Measurements from ENCODE around the gene PRKCA. TPM values are rescaled to one million over a fixed set of nuclear protein-coding genes. Genes with fewer than 3 reads are reported as not detected.

The PRKCA gene
- total RNA-seq, 3 donors from 2014 or later = 5.1 to 10.5 (median 6.6) TPM

DNA sequence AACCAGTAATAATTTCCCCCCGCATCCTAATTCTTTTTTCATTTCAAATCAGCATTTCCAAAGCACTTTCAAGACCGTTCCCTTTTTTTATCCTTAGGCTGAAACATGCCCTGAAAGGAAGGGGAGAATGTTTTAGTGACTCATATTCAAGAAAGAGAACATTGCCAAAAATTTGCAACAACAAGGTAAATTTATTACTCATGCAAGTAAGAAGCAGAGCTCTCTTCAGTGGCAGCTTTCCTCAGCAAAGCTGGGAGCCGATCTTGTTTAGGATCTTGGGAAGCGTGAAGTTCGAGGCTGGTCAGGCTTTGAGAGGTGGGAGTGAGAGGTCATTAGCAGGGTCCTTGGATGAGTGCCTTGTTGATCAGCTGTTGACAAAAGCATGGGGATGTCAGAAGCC is 129.5 kb downstream of the PRKCA start:
- DNase-seq (ENCODE audit: low spot score in 2 of 2) = no peak
- H3K4me1 ChIP-seq = peaks cover 0 to 7% of the 10 kb centered on the region in 2 donors
- no peaks in the 10 kb centered on the region for H3K27me3 ChIP-seq
- H3K36me3 ChIP-seq = no peaks in the 10 kb centered on the region
- peak overlapping the region; percentile 50 to 68 for H3K27ac ChIP-seq
- no peak overlapping the region for H3K4me3 ChIP-seq
- H3K9me3 ChIP-seq = no peaks in the 10 kb centered on the region
- intact Hi-C loops (cut with DNase I; ENCODE audit: low total_unique reads) = no loop called here
- no peak for TF ChIP-seq POLR2AphosphoS5 (IDR thresholded peaks at IDR 0.05)
- no peak for TF ChIP-seq POLR2A (IDR thresholded peaks at IDR 0.05)
- TF ChIP-seq, protein P1, sequence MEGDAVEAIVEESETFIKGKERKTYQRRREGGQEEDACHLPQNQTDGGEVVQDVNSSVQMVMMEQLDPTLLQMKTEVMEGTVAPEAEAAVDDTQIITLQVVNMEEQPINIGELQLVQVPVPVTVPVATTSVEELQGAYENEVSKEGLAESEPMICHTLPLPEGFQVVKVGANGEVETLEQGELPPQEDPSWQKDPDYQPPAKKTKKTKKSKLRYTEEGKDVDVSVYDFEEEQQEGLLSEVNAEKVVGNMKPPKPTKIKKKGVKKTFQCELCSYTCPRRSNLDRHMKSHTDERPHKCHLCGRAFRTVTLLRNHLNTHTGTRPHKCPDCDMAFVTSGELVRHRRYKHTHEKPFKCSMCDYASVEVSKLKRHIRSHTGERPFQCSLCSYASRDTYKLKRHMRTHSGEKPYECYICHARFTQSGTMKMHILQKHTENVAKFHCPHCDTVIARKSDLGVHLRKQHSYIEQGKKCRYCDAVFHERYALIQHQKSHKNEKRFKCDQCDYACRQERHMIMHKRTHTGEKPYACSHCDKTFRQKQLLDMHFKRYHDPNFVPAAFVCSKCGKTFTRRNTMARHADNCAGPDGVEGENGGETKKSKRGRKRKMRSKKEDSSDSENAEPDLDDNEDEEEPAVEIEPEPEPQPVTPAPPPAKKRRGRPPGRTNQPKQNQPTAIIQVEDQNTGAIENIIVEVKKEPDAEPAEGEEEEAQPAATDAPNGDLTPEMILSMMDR (IDR thresholded peaks at IDR 0.05) = no peak

DNA sequence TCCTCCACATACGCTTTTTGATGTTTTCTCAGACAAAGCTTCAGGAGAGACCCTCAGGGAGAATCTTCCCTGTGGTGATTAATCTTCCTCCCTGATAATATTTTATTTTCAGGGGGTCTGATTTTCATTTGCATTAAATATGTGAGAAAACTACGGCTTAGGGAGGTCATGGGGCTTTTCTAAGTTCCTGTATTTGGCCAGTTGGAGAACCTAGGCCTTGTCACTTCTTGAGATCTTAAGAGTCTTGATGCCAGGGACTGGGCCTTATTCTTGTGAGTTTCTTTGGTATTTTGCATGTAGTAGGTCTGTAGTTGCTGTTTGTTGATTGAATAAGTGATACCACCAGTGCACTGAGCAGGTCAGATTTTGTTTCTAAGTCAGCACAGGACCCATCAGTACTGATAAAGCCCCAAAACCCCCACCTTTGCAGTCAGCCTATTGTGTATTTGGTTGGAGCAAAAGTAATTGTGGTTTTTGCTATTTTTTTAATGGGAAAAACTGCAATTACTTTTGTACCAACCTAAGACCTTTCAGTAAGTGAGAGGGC is 130.1 kb downstream of the PRKCA start:
- intact Hi-C loops (cut with DNase I; ENCODE audit: low total_unique reads) = no loop called here
- no peaks in the 10 kb centered on the region for H3K27me3 ChIP-seq
- no peaks in the 10 kb centered on the region for H3K9me3 ChIP-seq
- H3K4me1 ChIP-seq = peaks cover 0 to 7% of the 10 kb centered on the region in 2 donors
- no peak overlapping the region for H3K4me3 ChIP-seq
- TF ChIP-seq POLR2AphosphoS5 (IDR thresholded peaks at IDR 0.05) = no peak
- no peaks in the 10 kb centered on the region for H3K36me3 ChIP-seq
- peak overlapping the region; percentile 50 to 68 for H3K27ac ChIP-seq
- no peak for DNase-seq (ENCODE audit: low spot score in 2 of 2)

DNA sequence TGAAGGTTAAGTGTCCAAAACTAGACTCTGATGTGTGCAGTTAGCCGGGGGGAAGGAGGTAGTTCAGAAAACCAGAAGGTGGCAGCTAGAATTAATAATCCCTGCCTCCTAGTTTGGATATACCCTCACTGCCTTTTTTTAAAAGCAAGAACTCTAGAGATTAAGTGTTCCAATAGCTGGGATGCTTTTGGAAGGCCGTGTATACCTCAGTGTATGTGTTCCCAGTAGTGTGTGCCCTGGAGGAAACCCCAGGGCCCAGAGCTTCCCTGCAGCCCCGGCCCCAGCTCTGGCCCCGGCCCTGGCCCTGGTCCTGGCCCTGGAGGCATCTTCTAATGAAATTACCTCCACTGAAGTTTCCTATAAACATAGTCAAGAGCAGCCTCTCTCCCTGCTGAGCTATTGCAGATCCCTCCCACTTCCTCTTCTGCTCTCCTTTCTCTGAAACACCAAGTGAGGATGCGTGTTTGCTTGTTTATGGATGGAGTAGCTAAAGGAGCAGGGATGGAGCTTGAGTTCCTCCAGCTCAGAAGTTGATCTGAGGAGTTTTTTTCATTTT is 130.7 kb downstream of the PRKCA start:
- Histone ChIP-seq H3K27me3 (no peaks in the 10 kb centered on the region), H3K36me3 (no peaks in the 10 kb centered on the region), H3K4me1 (peaks cover 0 to 7% of the 10 kb centered on the region in 2 donors), H3K27ac (peak overlapping the region; percentile 17 to 27), H3K4me3 (no peak overlapping the region), H3K9me3 (no peaks in the 10 kb centered on the region)
- TF ChIP-seq POLR2A (IDR thresholded peaks at IDR 0.05) = no peak
- no peak for DNase-seq (ENCODE audit: low spot score in 2 of 2)
- intact Hi-C loops (cut with DNase I; ENCODE audit: low total_unique reads) = no loop called here

DNA sequence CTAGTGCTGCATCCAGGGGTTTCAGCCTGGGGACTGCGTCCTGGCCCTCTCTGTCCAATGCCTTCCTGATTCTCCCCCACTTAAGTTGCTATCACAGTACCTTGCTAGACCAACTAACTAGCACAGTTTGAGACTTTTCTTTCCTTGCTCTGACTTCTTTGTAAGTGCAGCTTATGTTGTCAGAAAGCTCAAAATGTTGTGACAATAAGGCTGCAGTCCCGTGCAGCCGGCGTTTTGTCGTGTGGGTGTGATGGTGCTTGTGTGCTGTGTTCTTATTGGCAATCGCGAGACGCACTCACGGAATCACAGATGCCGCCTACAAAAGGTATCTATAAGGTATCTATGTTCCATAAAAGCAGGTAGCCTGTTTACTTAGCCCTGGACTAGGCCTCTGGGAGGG is 132.8 kb downstream of the PRKCA start:
- Histone ChIP-seq H3K9me3 (no peaks in the 10 kb centered on the region), H3K27ac (no peak overlapping the region), H3K4me1 (peaks cover 0 to 7% of the 10 kb centered on the region in 2 donors), H3K36me3 (no peaks in the 10 kb centered on the region), H3K4me3 (no peak overlapping the region), H3K27me3 (no peaks in the 10 kb centered on the region)
- TF ChIP-seq, protein P1 (IDR thresholded peaks at IDR 0.05) = no peak
- TF ChIP-seq POLR2AphosphoS5 (IDR thresholded peaks at IDR 0.05) = no peak
- no peak for TF ChIP-seq POLR2A (IDR thresholded peaks at IDR 0.05)
- intact Hi-C loops (cut with DNase I; ENCODE audit: low total_unique reads) = no loop called here
- DNase-seq (ENCODE audit: low spot score in 2 of 2) = no peak

DNA sequence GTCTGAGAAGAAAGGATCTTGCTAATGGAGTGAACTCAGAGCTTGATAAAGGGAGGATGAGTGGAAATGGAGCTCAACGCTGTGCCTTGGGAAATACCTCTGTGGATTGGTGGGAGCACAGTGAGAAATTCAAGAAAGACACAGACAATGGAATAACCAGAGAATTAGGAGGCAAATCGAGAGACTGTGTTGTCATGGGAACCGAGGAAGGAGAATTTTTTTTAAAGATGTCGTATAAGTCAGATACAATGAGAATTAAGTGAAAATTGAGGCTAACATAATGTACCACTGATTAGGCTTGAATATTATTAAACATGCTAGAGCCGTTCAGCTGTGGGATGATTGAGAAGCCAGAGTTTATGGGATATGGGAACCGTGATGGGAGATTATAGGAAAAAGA is 134.2 kb downstream of the PRKCA start:
- Histone ChIP-seq H3K27me3 (no peaks in the 10 kb centered on the region), H3K9me3 (no peaks in the 10 kb centered on the region), H3K27ac (no peak overlapping the region), H3K36me3 (no peaks in the 10 kb centered on the region), H3K4me3 (no peak overlapping the region), H3K4me1 (peaks cover 0 to 3% of the 10 kb centered on the region in 2 donors)
- no peak for DNase-seq (ENCODE audit: low spot score in 2 of 2)
- intact Hi-C loops (cut with DNase I; ENCODE audit: low total_unique reads) = no loop called here
- TF ChIP-seq POLR2AphosphoS5 (IDR thresholded peaks at IDR 0.05) (no peak), POLR2A (IDR thresholded peaks at IDR 0.05) (no peak)
- TF ChIP-seq, protein P1 (IDR thresholded peaks at IDR 0.05) = no peak

DNA sequence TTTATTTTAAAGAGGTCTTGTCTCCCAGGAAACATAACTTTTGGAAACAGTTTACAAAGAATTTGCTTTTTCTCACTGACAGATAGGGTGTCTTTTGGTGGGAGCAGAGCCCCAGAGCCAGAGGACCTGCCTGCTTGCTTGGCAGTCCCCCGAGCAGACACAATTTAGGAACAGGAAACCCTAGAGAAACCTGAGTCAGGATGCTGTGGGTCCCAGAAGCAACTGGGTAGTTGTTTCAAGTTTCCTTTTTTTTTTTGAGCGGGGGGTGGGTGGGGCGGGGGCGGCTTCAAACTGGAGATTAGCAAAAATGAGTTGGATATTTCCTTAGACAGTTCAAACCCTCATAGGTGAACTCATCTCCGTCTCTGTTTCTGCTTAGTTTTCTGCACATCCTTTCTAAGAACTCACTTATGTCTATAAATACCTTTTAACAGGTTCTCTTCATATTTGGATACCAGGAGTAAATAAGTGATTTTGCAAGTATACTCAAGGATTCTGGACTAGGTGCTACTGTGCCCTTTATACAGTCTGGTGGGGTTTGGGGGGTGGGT is 135.1 kb downstream of the PRKCA start:
- no peaks in the 10 kb centered on the region for H3K36me3 ChIP-seq
- no peak for DNase-seq (ENCODE audit: low spot score in 2 of 2)
- TF ChIP-seq POLR2A (IDR thresholded peaks at IDR 0.05) (no peak), POLR2AphosphoS5 (IDR thresholded peaks at IDR 0.05) (no peak)
- TF ChIP-seq, protein P1 (IDR thresholded peaks at IDR 0.05) = no peak
- intact Hi-C loops (cut with DNase I; ENCODE audit: low total_unique reads) = no loop called here
- H3K4me1 ChIP-seq = no peaks in the 10 kb centered on the region
- H3K27ac ChIP-seq = no peak overlapping the region
- H3K9me3 ChIP-seq = no peaks in the 10 kb centered on the region
- no peak overlapping the region for H3K4me3 ChIP-seq
- no peaks in the 10 kb centered on the region for H3K27me3 ChIP-seq
